ENCODE measurements around the gene TBX18.

TBX18 gene

GRCh38 chr6:84774157-84774984, 10.0 kb upstream of the TBX18 start:
- no peak for DNase-seq
- no peak overlapping the region for H3K27ac ChIP-seq (ENCODE audit: insufficient read depth, low read length, poor library complexity, severe bottlenecking)
- H3K36me3 ChIP-seq (ENCODE audit: control insufficient read depth, insufficient read depth, low read length) = no peaks in the 10 kb centered on the region
- H3K9me3 ChIP-seq (ENCODE audit: control insufficient read depth, low read length) = no peaks in the 10 kb centered on the region
- H3K27me3 ChIP-seq (replicated peaks; ENCODE audit: control insufficient read depth, insufficient read depth, low read length, poor library complexity, severe bottlenecking) = peaks cover 20% of the 10 kb centered on the region
- no peaks in the 10 kb centered on the region for H3K4me1 ChIP-seq (ENCODE audit: control insufficient read depth, insufficient read depth, low read length, poor library complexity, severe bottlenecking)
- no peak overlapping the region for H3K4me3 ChIP-seq (ENCODE audit: insufficient read depth, low read depth, low read length, poor library complexity, severe bottlenecking)

GRCh38 chr6:84773431-84774156, 9.2 kb upstream of the TBX18 start:
- Histone ChIP-seq H3K4me1 (ENCODE audit: control insufficient read depth, insufficient read depth, low read length, poor library complexity, severe bottlenecking) (no peaks in the 10 kb centered on the region), H3K27me3 (replicated peaks; ENCODE audit: control insufficient read depth, insufficient read depth, low read length, poor library complexity, severe bottlenecking) (peaks cover 23% of the 10 kb centered on the region), H3K36me3 (ENCODE audit: control insufficient read depth, insufficient read depth, low read length) (no peaks in the 10 kb centered on the region), H3K9me3 (ENCODE audit: control insufficient read depth, low read length) (no peaks in the 10 kb centered on the region), H3K4me3 (ENCODE audit: insufficient read depth, low read depth, low read length, poor library complexity, severe bottlenecking) (no peak overlapping the region), H3K27ac (ENCODE audit: insufficient read depth, low read length, poor library complexity, severe bottlenecking) (no peak overlapping the region)
- no peak for DNase-seq

DNA sequence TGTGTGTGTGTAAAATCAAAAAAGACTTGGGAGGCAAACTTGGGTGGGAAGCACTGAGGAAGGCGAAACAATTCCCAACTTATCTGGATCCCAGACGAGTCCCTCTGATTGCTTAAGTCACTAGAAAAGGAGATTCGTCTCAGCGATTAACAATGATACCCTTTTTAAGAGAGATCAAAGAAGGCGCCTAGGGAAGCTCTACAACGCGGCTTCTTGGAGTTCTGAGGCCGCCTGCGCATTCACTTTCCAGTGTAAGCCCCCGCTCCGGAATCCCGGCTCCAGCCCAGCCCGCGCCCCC, 8.7 kb upstream of the TBX18 start:
- Histone ChIP-seq H3K36me3 (ENCODE audit: control insufficient read depth, insufficient read depth, low read length) (no peaks in the 10 kb centered on the region), H3K4me3 (ENCODE audit: insufficient read depth, low read depth, low read length, poor library complexity, severe bottlenecking) (no peak overlapping the region), H3K27me3 (replicated peaks; ENCODE audit: control insufficient read depth, insufficient read depth, low read length, poor library complexity, severe bottlenecking) (peaks cover 28% of the 10 kb centered on the region)

GRCh38 chr6:84772428-84773132, 8.2 kb upstream of the TBX18 start:
- peaks cover 32% of the 10 kb centered on the region for H3K27me3 ChIP-seq (replicated peaks; ENCODE audit: control insufficient read depth, insufficient read depth, low read length, poor library complexity, severe bottlenecking)
- H3K9me3 ChIP-seq (ENCODE audit: control insufficient read depth, low read length) = no peaks in the 10 kb centered on the region

More for the DNA sequence above, 8.7 kb upstream of the TBX18 start:
- Histone ChIP-seq H3K4me1 (ENCODE audit: control insufficient read depth, insufficient read depth, low read length, poor library complexity, severe bottlenecking) (no peaks in the 10 kb centered on the region), H3K27ac (ENCODE audit: insufficient read depth, low read length, poor library complexity, severe bottlenecking) (no peak overlapping the region), H3K9me3 (ENCODE audit: control insufficient read depth, low read length) (no peaks in the 10 kb centered on the region)
- DNase-seq = no peak

DNA sequence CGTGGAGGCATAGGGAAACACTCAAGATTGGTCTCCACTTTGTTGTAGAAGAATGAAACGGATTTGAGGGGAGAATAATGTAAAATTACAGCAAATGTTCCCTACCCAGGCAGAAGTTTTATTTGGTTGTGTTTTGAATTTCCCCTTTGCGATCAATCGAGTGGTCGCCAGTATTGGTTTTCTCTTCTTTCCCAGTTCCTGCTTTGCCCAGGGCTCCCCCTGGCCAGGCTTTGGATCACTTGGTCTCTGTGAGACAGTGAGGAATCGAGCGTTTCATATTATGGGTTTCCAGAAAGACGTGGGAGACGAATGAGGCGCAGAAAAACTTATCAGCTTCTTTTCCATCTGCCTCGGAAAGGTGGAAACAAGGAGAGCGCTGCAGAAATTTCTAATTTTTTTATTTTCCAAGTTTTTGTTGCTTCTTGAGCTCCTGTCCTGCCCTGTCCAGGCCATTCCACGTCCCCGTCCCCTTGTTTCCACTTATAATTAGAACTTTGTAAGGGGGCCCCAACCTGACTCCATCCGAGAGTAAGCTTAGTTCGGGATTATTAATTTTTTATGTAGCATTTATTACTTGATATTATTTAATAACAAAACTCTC, 7.5 kb upstream of the TBX18 start:
- no peaks in the 10 kb centered on the region for H3K36me3 ChIP-seq (ENCODE audit: control insufficient read depth, insufficient read depth, low read length)
- no peaks in the 10 kb centered on the region for H3K9me3 ChIP-seq (ENCODE audit: control insufficient read depth, low read length)
- no peak for DNase-seq
- no peaks in the 10 kb centered on the region for H3K4me1 ChIP-seq (ENCODE audit: control insufficient read depth, insufficient read depth, low read length, poor library complexity, severe bottlenecking)
- no peak overlapping the region for H3K27ac ChIP-seq (ENCODE audit: insufficient read depth, low read length, poor library complexity, severe bottlenecking)
- H3K27me3 ChIP-seq (replicated peaks; ENCODE audit: control insufficient read depth, insufficient read depth, low read length, poor library complexity, severe bottlenecking) = peaks cover 31% of the 10 kb centered on the region
- no peak overlapping the region for H3K4me3 ChIP-seq (ENCODE audit: insufficient read depth, low read depth, low read length, poor library complexity, severe bottlenecking)

More at GRCh38 chr6:84772428-84773132, 8.2 kb upstream of the TBX18 start:
- Histone ChIP-seq H3K4me3 (ENCODE audit: insufficient read depth, low read depth, low read length, poor library complexity, severe bottlenecking) (no peak overlapping the region), H3K4me1 (ENCODE audit: control insufficient read depth, insufficient read depth, low read length, poor library complexity, severe bottlenecking) (no peaks in the 10 kb centered on the region), H3K27ac (ENCODE audit: insufficient read depth, low read length, poor library complexity, severe bottlenecking) (no peak overlapping the region), H3K36me3 (ENCODE audit: control insufficient read depth, insufficient read depth, low read length) (no peaks in the 10 kb centered on the region)
- DNase-seq = no peak

DNA sequence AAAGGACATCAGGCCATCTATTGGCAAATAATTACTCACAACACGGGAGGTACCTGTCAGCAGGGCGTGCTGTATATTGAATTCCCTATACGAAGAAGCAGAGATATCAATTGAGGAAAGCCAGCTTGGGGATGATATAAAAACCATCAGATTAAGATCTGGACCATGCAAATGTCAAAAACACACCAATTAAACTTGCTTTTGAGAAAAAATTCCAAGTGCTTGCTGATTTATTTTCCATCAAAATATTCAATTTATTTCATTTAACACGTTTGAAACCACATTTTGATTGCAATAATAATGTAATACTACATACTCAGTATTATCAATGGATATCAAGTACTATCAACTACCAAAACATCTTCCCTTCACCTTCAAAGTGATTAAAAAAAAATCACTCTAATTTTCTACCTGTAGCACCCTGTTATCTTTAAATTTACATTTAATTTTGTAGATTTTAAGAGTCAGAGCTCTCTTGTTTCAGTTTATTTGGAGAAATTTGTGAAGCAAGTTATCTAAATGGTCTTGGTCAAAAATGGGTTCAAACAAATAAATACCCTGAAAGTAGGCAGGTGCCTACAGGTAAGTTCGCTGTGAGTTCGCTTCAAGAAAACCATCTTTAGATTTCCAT, 6.8 kb upstream of the TBX18 start:
- no peaks in the 10 kb centered on the region for H3K36me3 ChIP-seq (ENCODE audit: control insufficient read depth, insufficient read depth, low read length)
- H3K4me3 ChIP-seq (ENCODE audit: insufficient read depth, low read depth, low read length, poor library complexity, severe bottlenecking) = no peak overlapping the region
- H3K9me3 ChIP-seq (ENCODE audit: control insufficient read depth, low read length) = no peaks in the 10 kb centered on the region
- H3K27me3 ChIP-seq (replicated peaks; ENCODE audit: control insufficient read depth, insufficient read depth, low read length, poor library complexity, severe bottlenecking) = peaks cover 37% of the 10 kb centered on the region
- no peaks in the 10 kb centered on the region for H3K4me1 ChIP-seq (ENCODE audit: control insufficient read depth, insufficient read depth, low read length, poor library complexity, severe bottlenecking)
- no peak for DNase-seq
- H3K27ac ChIP-seq (ENCODE audit: insufficient read depth, low read length, poor library complexity, severe bottlenecking) = no peak overlapping the region

- H3K9me3 ChIP-seq (ENCODE audit: control insufficient read depth, low read length) = no peaks in the 10 kb centered on the region
- DNase-seq = no peak
- no peak overlapping the region for H3K4me3 ChIP-seq (ENCODE audit: insufficient read depth, low read depth, low read length, poor library complexity, severe bottlenecking)
- H3K36me3 ChIP-seq (ENCODE audit: control insufficient read depth, insufficient read depth, low read length) = no peaks in the 10 kb centered on the region
- H3K27me3 ChIP-seq (replicated peaks; ENCODE audit: control insufficient read depth, insufficient read depth, low read length, poor library complexity, severe bottlenecking) = peaks cover 41% of the 10 kb centered on the region
- H3K4me1 ChIP-seq (ENCODE audit: control insufficient read depth, insufficient read depth, low read length, poor library complexity, severe bottlenecking) = no peaks in the 10 kb centered on the region
- no peak overlapping the region for H3K27ac ChIP-seq (ENCODE audit: insufficient read depth, low read length, poor library complexity, severe bottlenecking)
Measured at GRCh38 chr6:84770521-84770920, 6.1 kb upstream of the TBX18 start.

- Histone ChIP-seq H3K9me3 (ENCODE audit: control insufficient read depth, low read length) (no peaks in the 10 kb centered on the region), H3K4me1 (ENCODE audit: control insufficient read depth, insufficient read depth, low read length, poor library complexity, severe bottlenecking) (no peaks in the 10 kb centered on the region), H3K36me3 (ENCODE audit: control insufficient read depth, insufficient read depth, low read length) (no peaks in the 10 kb centered on the region), H3K4me3 (ENCODE audit: insufficient read depth, low read depth, low read length, poor library complexity, severe bottlenecking) (no peak overlapping the region), H3K27ac (ENCODE audit: insufficient read depth, low read length, poor library complexity, severe bottlenecking) (no peak overlapping the region), H3K27me3 (replicated peaks; ENCODE audit: control insufficient read depth, insufficient read depth, low read length, poor library complexity, severe bottlenecking) (peaks cover 40% of the 10 kb centered on the region)
- DNase-seq = no peak
Measured at GRCh38 chr6:84769306-84769705, 4.9 kb upstream of the TBX18 start.

- no peak overlapping the region for H3K4me3 ChIP-seq (ENCODE audit: insufficient read depth, low read depth, low read length, poor library complexity, severe bottlenecking)
- H3K4me1 ChIP-seq (ENCODE audit: control insufficient read depth, insufficient read depth, low read length, poor library complexity, severe bottlenecking) = no peaks in the 10 kb centered on the region
- H3K9me3 ChIP-seq (ENCODE audit: control insufficient read depth, low read length) = no peaks in the 10 kb centered on the region
- H3K27ac ChIP-seq (ENCODE audit: insufficient read depth, low read length, poor library complexity, severe bottlenecking) = no peak overlapping the region
- no peaks in the 10 kb centered on the region for H3K36me3 ChIP-seq (ENCODE audit: control insufficient read depth, insufficient read depth, low read length)
- no peak for DNase-seq
- H3K27me3 ChIP-seq (replicated peaks; ENCODE audit: control insufficient read depth, insufficient read depth, low read length, poor library complexity, severe bottlenecking) = peaks cover 37% of the 10 kb centered on the region
Measured at GRCh38 chr6:84768442-84769174, 4.2 kb upstream of the TBX18 start.

All from effector memory CD4-positive, alpha-beta T cell (primary cell).